SJCRH30 (cell line): ENCODE measurements around the gene ARCN1. TPM values are rescaled to one million over a fixed set of nuclear protein-coding genes. Genes with fewer than 3 reads are reported as not detected.
A peak's percentile ranks its signal among the peaks of the same experiment; 100 is the strongest.
"Not testable (repeated sequence)": the region's sequence is repeated elsewhere in the genome, so short reads cannot be mapped to it uniquely, and the experiment has no call there.

Experiments used
- DNase-seq, 2 experiments: peaks; one replicate each; pipeline ENCODE4 v3.0.0-alpha.2; 2015 to 2020
- H3K27ac ChIP-seq: fragments of 250-450 bp; sonication (Bioruptor Pico); 2 replicates; pipeline ENCODE4 v1.5.1; 2020; ENCODE audit warnings: mild to moderate bottlenecking, moderate library complexity
- H3K27me3 ChIP-seq: fragments of 250-450 bp; sonication (Bioruptor Pico); 2 replicates; pipeline ENCODE4 v1.5.1; 2020; ENCODE audit warnings: mild to moderate bottlenecking, moderate library complexity
- H3K36me3 ChIP-seq: fragments of 250-450 bp; sonication (Bioruptor Pico); 2 replicates; pipeline ENCODE4 v1.5.1; 2020; ENCODE audit warnings: mild to moderate bottlenecking, moderate library complexity
- H3K4me1 ChIP-seq: fragments of 250-450 bp; sonication (Bioruptor Pico); 2 replicates; pipeline ENCODE4 v1.5.1; 2020; ENCODE audit warnings: mild to moderate bottlenecking, moderate library complexity
- H3K4me3 ChIP-seq: fragments of 250-450 bp; sonication (Bioruptor Pico); 2 replicates; pipeline ENCODE4 v1.5.1; 2020; ENCODE audit warnings: mild to moderate bottlenecking, moderate library complexity
- H3K9me3 ChIP-seq: fragments of 250-450 bp; sonication (Bioruptor Pico); replicated peaks from 2 replicates; pipeline ENCODE4 v1.5.1; 2020; ENCODE audit warnings: mild to moderate bottlenecking, moderate library complexity
- total RNA-seq: library from RNA; depleted of rRNA; stranded (reverse); fragments of >200 nt; shearing (Covaris generic); gene quantifications from 2 replicates; pipeline ENCODE4 v1.2.3, GENCODE V29; 2014

ARCN1 gene
- total RNA-seq, 1 experiment from 2014 or later = 143 TPM

DNA sequence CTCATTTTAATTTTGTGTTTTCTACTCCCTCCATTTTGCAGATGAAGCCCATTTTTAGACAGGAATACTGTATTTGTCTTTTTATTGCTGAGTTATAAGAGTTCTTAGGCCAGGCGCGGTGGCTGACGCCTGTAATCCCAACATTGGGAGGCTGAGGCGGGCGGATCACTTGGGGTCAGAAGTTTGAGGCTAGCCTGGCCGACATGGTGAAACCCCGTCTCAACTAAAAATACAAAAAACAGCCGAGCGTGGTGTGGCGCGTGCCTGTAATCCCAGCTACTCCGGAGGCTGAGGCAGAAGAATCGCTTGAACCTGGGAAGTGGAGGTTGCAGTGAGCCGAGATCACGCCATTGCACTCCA, 528 bp upstream of the ARCN1 start:
- not testable (repeated sequence) for H3K36me3 ChIP-seq, H3K9me3 ChIP-seq, H3K27me3 ChIP-seq
- Histone ChIP-seq H3K4me1 (peaks cover 19% of the 10 kb centered on the region), H3K27ac (peak overlapping the region; percentile 94), H3K4me3 (peak overlapping the region; percentile 100)
- peak; percentile 16 to 25 for DNase-seq

- H3K4me3 ChIP-seq = peak overlapping the region; percentile 100
- peak in 1 of 2 experiments; percentile 29 for DNase-seq
These were observed 857 bp downstream of the ARCN1 start for GRCh38 chr11:118572981-118573550.

DNA sequence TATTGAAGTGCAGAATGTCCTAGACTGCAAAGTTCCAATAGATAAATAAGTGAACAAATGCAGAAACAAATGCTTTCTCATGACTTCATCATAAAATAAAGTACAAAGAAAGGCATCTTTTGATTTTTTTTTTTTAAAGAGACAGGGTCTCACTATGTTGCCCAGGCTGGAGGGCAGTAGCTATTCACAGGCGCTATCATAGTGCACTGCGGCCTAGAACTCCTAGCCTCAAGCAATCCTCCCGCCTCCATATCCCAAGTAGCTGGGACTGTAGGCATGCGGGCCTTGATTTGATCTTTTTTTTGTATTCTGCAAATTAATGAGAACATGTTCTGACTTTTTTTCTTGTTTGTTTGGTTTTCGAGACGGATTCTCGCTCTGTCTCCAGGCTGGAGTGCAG, 2.4 kb downstream of the ARCN1 start:
- Histone ChIP-seq H3K4me3 (no peak overlapping the region), H3K27ac (peak overlapping the region; percentile 76), H3K9me3 (no peaks in the 10 kb centered on the region), H3K36me3 (no peaks in the 10 kb centered on the region; the same call in 1 of the 2 replicates), H3K4me1 (peaks cover 19% of the 10 kb centered on the region), H3K27me3 (no peaks in the 10 kb centered on the region)
- no peak for DNase-seq

More at GRCh38 chr11:118572981-118573550, 857 bp downstream of the ARCN1 start:
- H3K27me3 ChIP-seq = no peaks in the 10 kb centered on the region
- H3K9me3 ChIP-seq = no peaks in the 10 kb centered on the region
- peaks cover 19% of the 10 kb centered on the region for H3K4me1 ChIP-seq
- H3K27ac ChIP-seq = peak overlapping the region; percentile 94
- no peaks in the 10 kb centered on the region; the same call in 1 of the 2 replicates for H3K36me3 ChIP-seq

DNA sequence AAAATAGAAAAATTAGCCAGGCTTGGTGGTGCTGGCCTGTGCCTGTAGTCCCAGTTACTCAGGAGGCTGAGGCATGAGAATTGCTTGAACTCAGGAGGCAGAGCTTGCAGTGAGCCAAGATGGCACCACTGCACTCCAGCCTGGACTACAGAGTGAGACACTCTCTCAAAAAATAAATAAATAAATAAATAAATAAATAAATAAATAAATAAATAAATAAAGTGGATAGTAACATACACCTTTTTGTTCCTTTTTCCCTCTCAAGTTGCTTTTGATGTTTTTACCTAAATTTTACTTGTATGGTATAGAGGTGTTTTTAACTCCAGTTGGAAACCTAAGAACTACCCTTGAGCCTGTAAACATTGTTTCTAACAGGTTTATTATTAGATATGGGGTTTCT, 5.8 kb downstream of the ARCN1 start:
- not testable (repeated sequence) for H3K36me3 ChIP-seq, H3K27ac ChIP-seq, H3K9me3 ChIP-seq, DNase-seq, H3K27me3 ChIP-seq, H3K4me3 ChIP-seq
- peaks cover 19% of the 10 kb centered on the region for H3K4me1 ChIP-seq

- Histone ChIP-seq H3K36me3 (peaks cover 21% of the 10 kb centered on the region), H3K27ac (no peak overlapping the region), H3K9me3 (no peaks in the 10 kb centered on the region), H3K27me3 (no peaks in the 10 kb centered on the region), H3K4me3 (no peak overlapping the region), H3K4me1 (peaks cover under 1% of the 10 kb centered on the region; the same call in 1 of the 2 replicates)
- DNase-seq = no peak
These were observed 8.8 kb downstream of the ARCN1 start for GRCh38 chr11:118581057-118581456.

DNA sequence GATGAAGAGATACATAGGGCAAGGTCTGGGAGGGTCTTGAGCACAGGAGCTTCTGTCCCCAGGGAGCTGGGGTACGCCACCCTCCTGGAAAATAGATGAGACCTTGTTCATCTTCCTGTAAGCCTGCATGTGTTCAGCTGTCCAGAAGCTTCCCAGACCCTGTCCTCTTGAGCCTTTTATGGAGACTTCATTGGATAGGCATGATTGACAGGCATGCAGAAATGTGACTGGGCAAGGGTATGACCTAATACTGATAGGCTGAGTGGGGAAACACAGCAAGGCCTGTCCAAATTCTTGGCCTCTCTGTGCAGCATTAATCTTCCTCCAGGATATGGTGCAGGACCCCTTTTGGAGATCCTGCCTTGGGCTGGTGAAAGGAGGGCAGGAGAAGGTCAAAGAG, 15.7 kb downstream of the ARCN1 start:
- Histone ChIP-seq H3K27me3 (no peaks in the 10 kb centered on the region), H3K27ac (no peak overlapping the region), H3K36me3 (peaks cover 43% of the 10 kb centered on the region), H3K9me3 (no peaks in the 10 kb centered on the region), H3K4me3 (no peak overlapping the region), H3K4me1 (no peaks in the 10 kb centered on the region)
- DNase-seq = no peak

GRCh38 chr11:118592616-118593367, 20.6 kb downstream of the ARCN1 start:
- H3K27ac ChIP-seq = no peak overlapping the region
- peaks cover 33% of the 10 kb centered on the region for H3K36me3 ChIP-seq
- H3K4me1 ChIP-seq = no peaks in the 10 kb centered on the region
- H3K27me3 ChIP-seq = no peaks in the 10 kb centered on the region
- H3K9me3 ChIP-seq = no peaks in the 10 kb centered on the region
- H3K4me3 ChIP-seq = no peak overlapping the region
- DNase-seq = no peak

DNA sequence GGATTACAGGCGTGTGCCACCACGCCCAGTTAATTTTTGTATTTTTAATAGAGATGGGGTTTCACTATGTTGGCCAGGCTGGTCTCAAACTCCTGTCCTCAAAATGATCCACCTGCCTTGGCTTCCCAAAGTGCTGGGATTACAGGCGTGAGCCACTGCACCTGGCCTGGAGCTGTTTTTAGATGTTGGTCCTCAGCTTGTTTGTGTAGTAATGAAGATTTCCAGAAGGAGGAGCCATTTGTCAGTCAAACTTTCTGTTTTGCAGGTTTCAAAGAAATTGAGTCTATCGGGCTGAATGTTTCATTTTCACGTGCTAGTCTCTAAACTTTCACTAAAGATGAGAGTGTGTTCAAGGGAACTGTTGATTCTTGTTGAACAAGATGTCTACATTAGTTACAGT, 22.8 kb downstream of the ARCN1 start:
- not testable (repeated sequence) for H3K9me3 ChIP-seq, H3K4me3 ChIP-seq, DNase-seq, H3K27me3 ChIP-seq, H3K4me1 ChIP-seq, H3K27ac ChIP-seq
- peaks cover 36% of the 10 kb centered on the region for H3K36me3 ChIP-seq

DNA sequence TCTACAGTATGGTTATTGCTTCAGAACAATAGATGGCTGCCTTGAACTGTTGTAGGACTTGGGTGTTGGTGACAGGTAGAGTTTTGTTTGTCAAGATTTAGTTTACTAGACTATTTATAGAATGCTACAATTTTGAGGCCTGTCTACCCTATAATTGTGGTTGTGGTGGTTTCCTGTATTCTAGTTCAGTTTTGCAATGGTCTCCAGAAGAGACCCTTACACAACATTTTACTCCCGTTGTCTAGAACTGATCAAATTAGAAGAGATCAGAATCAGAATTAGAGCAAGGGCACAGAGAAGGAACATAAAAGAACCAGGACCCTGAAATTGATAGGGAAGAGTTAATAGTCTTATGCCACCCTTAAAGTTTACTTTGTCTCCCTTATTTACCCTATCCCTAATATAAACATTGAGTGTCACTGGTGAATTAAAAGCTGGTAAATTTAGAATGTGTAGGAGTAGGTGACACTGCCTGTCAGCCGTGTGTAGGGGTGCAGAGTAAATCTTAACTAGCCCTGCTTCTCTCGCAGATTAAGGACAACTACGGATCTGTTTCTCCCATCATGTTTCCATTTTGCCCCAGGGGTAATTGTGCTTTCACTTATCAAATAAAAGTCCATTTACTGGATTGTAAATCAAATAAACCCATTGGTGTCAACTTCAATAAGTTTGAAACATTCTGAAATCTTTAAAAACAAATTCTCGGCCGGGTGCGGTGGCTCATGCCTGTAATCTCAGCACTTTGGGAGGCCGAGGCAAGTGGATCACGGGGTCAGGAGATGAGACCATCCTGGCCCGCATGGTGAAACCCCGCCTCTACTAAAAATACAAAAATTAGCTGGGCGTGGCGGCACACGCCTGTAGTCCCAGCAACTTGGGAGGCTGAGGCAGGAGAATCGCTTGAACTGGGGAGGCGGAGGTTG, 24.3 kb downstream of the ARCN1 start:
- no peak for DNase-seq
- no peak overlapping the region for H3K4me3 ChIP-seq
- no peak overlapping the region for H3K27ac ChIP-seq
- H3K36me3 ChIP-seq = peaks cover 41% of the 10 kb centered on the region
- no peaks in the 10 kb centered on the region for H3K4me1 ChIP-seq
- H3K27me3 ChIP-seq = no peaks in the 10 kb centered on the region
- no peaks in the 10 kb centered on the region for H3K9me3 ChIP-seq

DNA sequence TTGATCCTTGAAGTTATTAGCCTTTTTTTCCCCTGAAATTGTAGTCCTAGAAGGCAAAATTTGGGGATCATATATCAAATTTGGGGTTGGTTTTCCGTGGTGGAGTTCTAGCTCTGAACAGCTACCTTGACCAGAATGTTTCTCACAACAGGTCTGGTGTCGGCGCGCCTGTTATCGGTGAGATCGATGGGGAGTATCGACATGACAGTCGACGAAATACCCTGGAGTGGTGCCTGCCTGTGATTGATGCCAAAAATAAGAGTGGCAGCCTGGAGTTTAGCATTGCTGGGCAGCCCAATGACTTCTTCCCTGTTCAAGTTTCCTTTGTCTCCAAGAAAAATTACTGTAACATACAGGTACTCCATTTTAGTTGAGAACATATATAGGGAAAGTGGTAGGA, 25.3 kb downstream of the ARCN1 start:
- Histone ChIP-seq H3K36me3 (peaks cover 45% of the 10 kb centered on the region), H3K27me3 (no peaks in the 10 kb centered on the region), H3K4me1 (no peaks in the 10 kb centered on the region), H3K9me3 (no peaks in the 10 kb centered on the region), H3K27ac (no peak overlapping the region), H3K4me3 (no peak overlapping the region)
- DNase-seq = no peak

DNA sequence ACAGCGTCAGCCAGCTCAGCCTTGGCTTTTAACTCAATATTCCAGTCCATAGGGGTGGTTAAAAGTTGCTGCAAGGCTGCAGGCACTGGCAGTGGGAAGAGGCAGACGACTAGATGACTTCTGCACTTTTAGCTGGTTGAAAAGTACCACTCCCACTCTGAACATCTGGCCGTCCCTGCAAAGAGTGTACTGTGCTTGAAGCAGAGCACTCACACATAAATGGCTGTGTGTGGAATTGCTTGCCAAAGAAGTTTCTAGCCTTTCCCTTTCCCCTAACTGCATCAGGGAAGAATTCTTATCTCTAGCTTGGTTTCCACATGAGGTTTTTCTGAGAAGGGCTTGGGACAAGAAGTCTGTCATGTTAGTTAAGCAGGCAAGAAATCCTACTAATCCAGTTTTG, 30.1 kb downstream of the ARCN1 start:
- Histone ChIP-seq H3K4me1 (no peaks in the 10 kb centered on the region), H3K27me3 (no peaks in the 10 kb centered on the region), H3K9me3 (no peaks in the 10 kb centered on the region), H3K27ac (no peak overlapping the region), H3K36me3 (peaks cover 24% of the 10 kb centered on the region), H3K4me3 (no peak overlapping the region)
- DNase-seq = no peak

- H3K36me3 ChIP-seq = peaks cover 20% of the 10 kb centered on the region
- not testable (repeated sequence) for H3K27ac ChIP-seq, H3K4me3 ChIP-seq, DNase-seq, H3K27me3 ChIP-seq, H3K9me3 ChIP-seq, H3K4me1 ChIP-seq
These were observed 31.5 kb downstream of the ARCN1 start for GRCh38 chr11:118603709-118604108.

GRCh38 chr11:118604566-118604965, 32.4 kb downstream of the ARCN1 start:
- no peaks in the 10 kb centered on the region for H3K4me1 ChIP-seq
- H3K27ac ChIP-seq = no peak overlapping the region
- DNase-seq = no peak
- no peak overlapping the region for H3K4me3 ChIP-seq
- H3K27me3 ChIP-seq = no peaks in the 10 kb centered on the region
- no peaks in the 10 kb centered on the region for H3K9me3 ChIP-seq
- H3K36me3 ChIP-seq = peaks cover 20% of the 10 kb centered on the region

DNA sequence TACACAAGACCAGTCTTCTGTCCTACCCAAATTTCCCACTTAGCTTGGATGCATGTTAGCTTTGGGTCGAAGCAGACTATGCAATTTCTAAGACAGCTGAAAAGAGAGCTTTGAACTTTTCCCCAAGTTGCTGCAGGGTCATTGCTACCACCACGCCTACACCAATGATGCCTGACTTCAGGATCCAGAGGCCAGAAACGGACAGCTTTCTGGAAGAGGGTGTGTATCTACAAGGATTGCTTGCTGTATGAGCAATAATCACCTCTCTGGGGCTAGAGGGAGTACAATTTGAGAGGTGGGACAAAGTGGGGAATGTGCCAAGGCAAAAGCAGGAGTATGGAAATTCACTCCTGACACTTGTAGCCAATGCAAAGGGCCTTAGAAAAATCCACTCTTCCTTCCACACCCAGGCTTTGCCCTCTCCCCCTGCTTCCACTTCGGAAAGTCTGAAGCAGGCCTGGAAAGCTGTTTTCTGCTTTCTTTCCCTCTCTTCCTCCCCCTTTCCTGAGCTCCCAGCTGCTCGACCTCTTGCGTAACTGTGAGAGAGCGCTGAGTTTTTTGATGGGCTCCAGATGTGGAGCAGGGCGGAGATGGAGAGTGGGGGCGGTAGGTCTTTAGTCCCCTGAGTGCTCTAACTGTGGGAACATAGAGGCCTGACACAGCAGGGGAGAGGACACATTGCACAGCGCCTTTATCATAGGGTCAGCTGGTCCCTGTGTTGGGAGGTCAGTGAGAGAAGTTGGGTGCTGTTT, 33.1 kb downstream of the ARCN1 start:
- Histone ChIP-seq H3K27ac (no peak overlapping the region), H3K9me3 (no peaks in the 10 kb centered on the region), H3K4me3 (no peak overlapping the region), H3K27me3 (no peaks in the 10 kb centered on the region), H3K36me3 (peaks cover 15% of the 10 kb centered on the region; the same call in 1 of the 2 replicates), H3K4me1 (no peaks in the 10 kb centered on the region)
- peak in 1 of 2 experiments; percentile 19 for DNase-seq
